ENCODE measurements around the gene ULK4.

DNA sequence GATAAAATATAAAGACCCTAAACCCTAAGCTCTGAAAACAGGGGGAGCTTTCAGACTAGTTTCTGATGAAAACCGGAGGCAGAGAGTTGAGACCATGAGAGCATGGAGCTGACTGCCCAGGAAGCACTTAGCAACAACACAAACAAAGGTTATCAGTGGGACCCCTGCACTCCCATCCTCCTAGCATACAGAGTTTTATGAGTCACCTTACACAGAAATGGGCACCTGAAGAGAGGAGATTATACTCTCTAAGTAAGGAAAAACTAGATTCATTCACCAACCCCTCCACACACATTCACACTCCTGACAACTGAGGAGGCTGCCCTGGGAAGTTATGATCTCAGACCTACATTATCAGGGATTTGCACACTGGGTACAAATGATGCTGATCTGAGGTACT, 261.7 kb downstream of the ULK4 start:
- TF ChIP-seq CTCF (IDR thresholded peaks at IDR 0.05), result no peak
- no peak for TF ChIP-seq POLR2A (IDR thresholded peaks at IDR 0.05)

Measured in lower leg skin (tissue), 3 donors.